GM23338 (cell line): ENCODE results near the gene PCBP4. TPM values are rescaled to one million over a fixed set of nuclear protein-coding genes. Genes with fewer than 3 reads are reported as not detected.

ENCODE experiments used
- ATAC-seq: fragments of 200-7000 bp; cut with Tn5 transposase; 3 replicates; pipeline ENCODE4 v1.9.1; 2020
- DNase-seq: peaks from one replicate; pipeline ENCODE4 v3.0.0-alpha.2; 2015; ENCODE audit warnings: low spot score
- H2AFZ ChIP-seq: fragments of 200-600 bp; sonication (generic); 2 replicates; pipeline ENCODE4 v1.8.0; 2016; ENCODE audit warnings: antibody characterized with exemption, mild to moderate bottlenecking, moderate library complexity
- H3F3A ChIP-seq: fragments of 200-600 bp; sonication (generic); replicated peaks from 2 replicates; pipeline ENCODE4 v1.8.0; 2017; ENCODE audit warnings: antibody characterized with exemption, mixed run types, low read depth
- H3K27ac ChIP-seq: fragments of 200-600 bp; sonication (generic); 2 replicates; pipeline ENCODE4 v1.6.1; 2016; ENCODE audit warnings: low read depth
- H3K27me3 ChIP-seq: fragments of 200-600 bp; sonication (generic); 2 replicates; pipeline ENCODE4 v1.8.0; 2016; ENCODE audit warnings: mild to moderate bottlenecking, mixed run types, moderate library complexity; ENCODE audit not compliant: insufficient read depth
- H3K36me3 ChIP-seq: fragments of 200-600 bp; sonication (generic); 2 replicates; pipeline ENCODE4 v1.8.0; 2016; ENCODE audit warnings: mild to moderate bottlenecking; ENCODE audit not compliant: insufficient read depth
- H3K4me1 ChIP-seq: fragments of 200-600 bp; sonication (generic); 2 replicates; pipeline ENCODE4 v1.8.0; 2016; ENCODE audit warnings: mild to moderate bottlenecking, moderate library complexity; ENCODE audit not compliant: insufficient read depth
- H3K4me2 ChIP-seq: fragments of 200-600 bp; sonication (generic); 2 replicates; pipeline ENCODE4 v1.7.1; 2017; ENCODE audit warnings: mixed run types
- H3K4me3 ChIP-seq: fragments of 200-600 bp; sonication (generic); 2 replicates; pipeline ENCODE4 v1.6.1; 2016; ENCODE audit warnings: mixed run types
- H3K79me2 ChIP-seq: fragments of 200-600 bp; sonication (generic); replicated peaks from 2 replicates; pipeline ENCODE4 v1.8.0; 2017; ENCODE audit warnings: mild to moderate bottlenecking; ENCODE audit not compliant: insufficient read depth
- H3K9me2 ChIP-seq: fragments of 200-600 bp; sonication (generic); 2 replicates; pipeline ENCODE4 v1.8.0; 2017; ENCODE audit not compliant: insufficient read depth
- H4K20me1 ChIP-seq: fragments of 200-600 bp; sonication (generic); replicated peaks from 2 replicates; pipeline ENCODE4 v1.8.0; 2017; ENCODE audit warnings: mild to moderate bottlenecking; ENCODE audit not compliant: insufficient read depth
- H3K27ac Mint-ChIP-seq: 2 replicates; pipeline ENCODE4 v1.8.0; 2020; ENCODE audit warnings: inconsistent platforms, mild to moderate bottlenecking, moderate library complexity, mixed read lengths
- H3K27me3 Mint-ChIP-seq: 3 replicates; pipeline ENCODE4 v1.8.0; 2022; ENCODE audit warnings: low read depth, mild to moderate bottlenecking, moderate library complexity, mixed read lengths, inconsistent platforms; ENCODE audit not compliant: insufficient read depth, poor library complexity
- H3K36me3 Mint-ChIP-seq: 3 replicates; pipeline ENCODE4 v1.8.0; 2021; ENCODE audit warnings: low read depth, mild to moderate bottlenecking, inconsistent platforms, moderate library complexity, mixed read lengths
- H3K4me1 Mint-ChIP-seq: 3 replicates; pipeline ENCODE4 v1.8.0; 2020; ENCODE audit warnings: mild to moderate bottlenecking, inconsistent platforms, mixed read lengths
- H3K4me3 Mint-ChIP-seq: 3 replicates; pipeline ENCODE4 v1.8.0; 2021; ENCODE audit warnings: moderate library complexity, mild to moderate bottlenecking, inconsistent platforms, mixed read lengths
- H3K9me3 Mint-ChIP-seq: 3 replicates; pipeline ENCODE4 v1.8.0; 2020; ENCODE audit warnings: moderate library complexity, mild to moderate bottlenecking, inconsistent platforms, mixed read lengths
- CREB1 ChIP-seq: fragments of 250-450 bp; sonication (Bioruptor Pico); IDR thresholded peaks from 2 replicates; pipeline ENCODE4 v1.5.0; 2020; ENCODE audit warnings: low read depth, mild to moderate bottlenecking, moderate library complexity
- ETS1 ChIP-seq: IDR thresholded peaks from 2 replicates; pipeline ENCODE4 v1.6.1; 2016; ENCODE audit warnings: antibody characterized with exemption
- NANOG ChIP-seq: IDR thresholded peaks from 2 replicates; pipeline ENCODE4 v1.6.1; 2016; ENCODE audit warnings: antibody characterized with exemption, borderline replicate concordance
- STAT1 ChIP-seq: IDR thresholded peaks from one replicate; pipeline ENCODE4 v1.6.1; 2016; ENCODE audit warnings: antibody characterized with exemption; ENCODE audit not compliant: unreplicated experiment
- ZNF331 ChIP-seq: fragments of 250-450 bp; sonication (Bioruptor Pico); IDR thresholded peaks from 2 replicates; pipeline ENCODE4 v1.5.0; 2020; ENCODE audit warnings: low read depth, mild to moderate bottlenecking, moderate library complexity
- ZNF462 ChIP-seq: fragments of 250-450 bp; sonication (Bioruptor Pico); IDR thresholded peaks from 2 replicates; pipeline ENCODE4 v1.5.0; 2020; ENCODE audit warnings: mild to moderate bottlenecking, moderate library complexity
- polyA plus RNA-seq: library from polyadenylated mRNA; unstranded; fragments of >200 nt; fragmentation: Nextera tagmentation; extraction: Ambion mirVana; gene quantifications from 2 replicates; pipeline ENCODE4 v1.2.1, GENCODE V29; 2016
- total RNA-seq: library from RNA; depleted of rRNA; stranded (reverse); fragments of >200 nt; shearing (Covaris generic); gene quantifications from 2 replicates; pipeline ENCODE4 v1.2.3, GENCODE V29; 2014

The PCBP4 gene
- total and polyA plus RNA-seq, 2 experiments from 2014 or later: 11.8 to 37.6 TPM

DNA sequence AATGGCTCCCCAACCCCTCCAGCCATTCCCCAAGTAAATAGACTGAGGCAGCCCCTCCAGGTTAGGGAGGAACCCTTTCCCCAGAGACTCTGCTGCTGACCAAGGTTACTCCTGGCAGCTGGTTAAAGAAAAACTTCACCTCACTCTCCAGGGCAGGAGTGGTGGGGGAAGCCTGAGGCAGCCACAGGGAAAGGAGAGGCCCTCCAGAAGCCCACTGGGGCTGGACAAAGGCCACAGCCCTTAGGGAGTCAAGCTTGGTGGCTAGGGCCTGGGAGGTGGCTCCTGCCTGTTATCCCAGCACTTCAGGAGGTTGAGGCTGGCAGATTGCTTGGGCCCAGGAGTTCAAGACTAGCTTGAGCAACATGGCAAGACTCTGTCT is 17.0 kb upstream of the PCBP4 start:
- H3F3A ChIP-seq: peaks cover 11% of the 10 kb centered on the region
- H3K4me1 ChIP-seq: peaks cover 15% of the 10 kb centered on the region
- Mint-ChIP-seq H3K9me3 (no peaks in the 10 kb centered on the region), H3K36me3 (0 out of 3 replicates have a peak, but pooled peaks cover 3% of the 10 kb centered on the region), H3K4me3 (peak overlapping the region; percentile 82), H3K27ac (no peak overlapping the region), H3K4me1 (peaks cover 26% of the 10 kb centered on the region), H3K27me3 (peaks cover 16% of the 10 kb centered on the region)
- H3K9me2 ChIP-seq: no peaks in the 10 kb centered on the region
- TF ChIP-seq ZNF331 (CRISPR knock-in tag): no peak
- no peaks in the 10 kb centered on the region for H3K36me3 ChIP-seq
- no peak overlapping the region for H2AFZ ChIP-seq
- H4K20me1 ChIP-seq: no peaks in the 10 kb centered on the region; the same call in 1 of the 2 replicates
- no peaks in the 10 kb centered on the region for H3K79me2 ChIP-seq
- ATAC-seq: no peak
- H3K27me3 ChIP-seq: no peaks in the 10 kb centered on the region
- DNase-seq: no peak
- H3K27ac ChIP-seq: no peak overlapping the region
- peak overlapping the region; percentile 90; the same call in 1 of the 2 replicates for H3K4me3 ChIP-seq
- H3K4me2 ChIP-seq: peak overlapping the region; percentile 99; the same call in 1 of the 2 replicates

GRCh38 chr3:51983578-51984268 is 16.5 kb upstream of the PCBP4 start:
- H4K20me1 ChIP-seq: no peaks in the 10 kb centered on the region; the same call in 1 of the 2 replicates
- H3K27ac ChIP-seq: peak overlapping the region; percentile 89
- TF ChIP-seq ZNF331 (CRISPR knock-in tag) (no peak), STAT1 (no peak), ZNF462 (CRISPR knock-in tag) (no peak), ETS1 (no peak), CREB1 (CRISPR knock-in tag) (no peak), NANOG (no peak)
- no peaks in the 10 kb centered on the region for H3K27me3 ChIP-seq
- Mint-ChIP-seq H3K27me3 (peaks cover 16% of the 10 kb centered on the region), H3K9me3 (no peaks in the 10 kb centered on the region), H3K4me3 (peak overlapping the region; percentile 82), H3K4me1 (peaks cover 20% of the 10 kb centered on the region), H3K27ac (peak overlapping the region; percentile 97), H3K36me3 (no peaks in the 10 kb centered on the region)
- H3K4me3 ChIP-seq: peak overlapping the region; percentile 90
- H3K4me1 ChIP-seq: peaks cover 15% of the 10 kb centered on the region
- H3F3A ChIP-seq: peaks cover 11% of the 10 kb centered on the region
- H3K36me3 ChIP-seq: no peaks in the 10 kb centered on the region
- ATAC-seq: no peak
- peak overlapping the region; percentile 58 for H2AFZ ChIP-seq
- no peaks in the 10 kb centered on the region for H3K79me2 ChIP-seq
- no peaks in the 10 kb centered on the region for H3K9me2 ChIP-seq
- no peak for DNase-seq
- H3K4me2 ChIP-seq: peak overlapping the region; percentile 99
